Measurements from ENCODE around the gene KIF1B.
"Not testable (repeated sequence)": the region's sequence is repeated elsewhere in the genome, so short reads cannot be mapped to it uniquely, and the experiment has no call there.

Gene KIF1B

GRCh38 chr1:10237157-10237539, 26.8 kb downstream of the KIF1B start:
- DNase-seq = no peak

GRCh38 chr1:10242135-10242534, 31.8 kb downstream of the KIF1B start:
- DNase-seq = no peak

GRCh38 chr1:10242811-10243210, 32.4 kb downstream of the KIF1B start:
- no peak for DNase-seq

GRCh38 chr1:10245674-10246073, 35.3 kb downstream of the KIF1B start:
- DNase-seq = no peak

GRCh38 chr1:10249808-10250457, 39.6 kb downstream of the KIF1B start:
- DNase-seq = no peak

- no peak for DNase-seq
These were observed 40.3 kb downstream of the KIF1B start for GRCh38 chr1:10250663-10251062.

GRCh38 chr1:10251325-10252108, 41.1 kb downstream of the KIF1B start:
- not testable (repeated sequence) for DNase-seq

- DNase-seq = no peak
These were observed 42.1 kb downstream of the KIF1B start for GRCh38 chr1:10252508-10252907.

GRCh38 chr1:10253149-10253548, 42.8 kb downstream of the KIF1B start:
- no peak for DNase-seq

GRCh38 chr1:10253755-10254154, 43.4 kb downstream of the KIF1B start:
- no peak for DNase-seq

GRCh38 chr1:10257851-10258250, 47.5 kb downstream of the KIF1B start:
- DNase-seq = no peak

- DNase-seq = not testable (repeated sequence)
These were observed 49.2 kb downstream of the KIF1B start for GRCh38 chr1:10259547-10259946.

- no peak for DNase-seq
These were observed 53.2 kb downstream of the KIF1B start for GRCh38 chr1:10263450-10264082.

- DNase-seq = no peak
These were observed 54.7 kb downstream of the KIF1B start for GRCh38 chr1:10265027-10265426.

GRCh38 chr1:10265900-10266299, 55.5 kb downstream of the KIF1B start:
- no peak for DNase-seq

- no peak for DNase-seq
These were observed 56.9 kb downstream of the KIF1B start for GRCh38 chr1:10267319-10267718.

- no peak for DNase-seq
These were observed 57.6 kb downstream of the KIF1B start for GRCh38 chr1:10267921-10268320.

- no peak for DNase-seq
These were observed 60.7 kb downstream of the KIF1B start for GRCh38 chr1:10271090-10271489.

- no peak for DNase-seq
These were observed 61.5 kb downstream of the KIF1B start for GRCh38 chr1:10271869-10272268.

- DNase-seq = no peak
These were observed 61.9 kb downstream of the KIF1B start for GRCh38 chr1:10272274-10272673.

GRCh38 chr1:10278880-10279279, 68.5 kb downstream of the KIF1B start:
- DNase-seq = no peak

GRCh38 chr1:10280439-10281350, 70.3 kb downstream of the KIF1B start:
- DNase-seq = no peak
